ENCODE measurements around the gene BEGAIN. TPM values are rescaled to one million over a fixed set of nuclear protein-coding genes. Genes with fewer than 3 reads are reported as not detected.

The BEGAIN gene
- total RNA-seq, 1 donor from 2014 or later: under 0.01 TPM

DNA sequence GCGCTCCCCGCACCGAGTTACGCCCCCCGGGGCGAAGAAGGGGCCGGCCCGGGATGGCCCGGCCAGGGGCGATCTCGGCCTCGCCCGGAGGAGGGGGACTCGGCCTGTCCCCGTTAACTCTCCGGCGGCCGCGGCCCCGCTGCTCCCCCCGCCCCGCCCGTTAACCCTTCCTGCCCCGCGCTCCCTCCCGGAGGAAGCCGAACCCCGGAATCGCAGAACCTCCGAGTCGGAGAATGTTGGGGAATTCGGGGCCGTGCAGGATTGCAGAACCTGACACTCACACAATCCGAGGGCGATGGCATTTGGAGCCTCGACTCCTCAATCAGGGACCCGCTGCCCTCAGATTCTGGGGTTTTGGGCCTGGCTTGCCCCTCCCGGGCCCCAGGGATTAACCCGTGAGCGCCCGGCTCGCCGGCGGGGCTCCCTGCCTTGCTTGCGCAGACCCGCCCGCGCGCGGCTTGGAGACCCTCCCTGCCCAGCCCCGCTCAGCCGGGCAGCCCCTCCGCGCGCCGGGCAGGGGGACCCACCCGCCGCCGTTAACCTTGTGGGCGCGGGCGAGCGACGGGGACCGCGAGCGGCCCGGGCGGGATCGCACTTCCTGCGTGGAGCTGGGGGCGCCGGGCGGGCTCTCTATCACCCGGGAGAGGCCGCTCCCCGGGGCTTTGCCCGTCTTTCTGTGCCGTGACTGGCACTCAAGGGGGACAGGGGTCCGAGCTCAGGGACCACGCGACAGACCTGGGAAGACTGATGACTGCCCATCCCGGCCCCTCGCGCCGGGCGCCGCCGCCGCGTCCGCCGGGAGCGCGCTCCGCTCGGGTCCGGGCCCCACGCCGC is 18.8 kb downstream of the BEGAIN start:
- no peak for DNase-seq (ENCODE audit: low read depth in 2 of 2)

DNA sequence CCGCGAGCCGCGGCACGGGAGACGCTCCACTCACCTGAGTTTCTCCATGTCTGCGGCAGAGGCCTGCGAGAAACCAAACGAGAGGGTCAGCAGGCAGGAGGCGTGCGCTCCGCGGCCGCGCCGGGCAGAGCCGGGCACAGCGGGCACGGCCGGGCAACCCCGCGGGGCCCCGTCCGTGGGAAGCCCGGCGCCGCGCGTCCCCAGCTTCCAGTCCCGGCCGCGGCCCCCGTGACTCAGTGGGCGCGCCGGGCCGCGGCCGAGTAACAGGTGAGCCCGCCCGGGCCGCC is 19.4 kb downstream of the BEGAIN start:
- no peak for DNase-seq (ENCODE audit: low read depth in 2 of 2)

DNA sequence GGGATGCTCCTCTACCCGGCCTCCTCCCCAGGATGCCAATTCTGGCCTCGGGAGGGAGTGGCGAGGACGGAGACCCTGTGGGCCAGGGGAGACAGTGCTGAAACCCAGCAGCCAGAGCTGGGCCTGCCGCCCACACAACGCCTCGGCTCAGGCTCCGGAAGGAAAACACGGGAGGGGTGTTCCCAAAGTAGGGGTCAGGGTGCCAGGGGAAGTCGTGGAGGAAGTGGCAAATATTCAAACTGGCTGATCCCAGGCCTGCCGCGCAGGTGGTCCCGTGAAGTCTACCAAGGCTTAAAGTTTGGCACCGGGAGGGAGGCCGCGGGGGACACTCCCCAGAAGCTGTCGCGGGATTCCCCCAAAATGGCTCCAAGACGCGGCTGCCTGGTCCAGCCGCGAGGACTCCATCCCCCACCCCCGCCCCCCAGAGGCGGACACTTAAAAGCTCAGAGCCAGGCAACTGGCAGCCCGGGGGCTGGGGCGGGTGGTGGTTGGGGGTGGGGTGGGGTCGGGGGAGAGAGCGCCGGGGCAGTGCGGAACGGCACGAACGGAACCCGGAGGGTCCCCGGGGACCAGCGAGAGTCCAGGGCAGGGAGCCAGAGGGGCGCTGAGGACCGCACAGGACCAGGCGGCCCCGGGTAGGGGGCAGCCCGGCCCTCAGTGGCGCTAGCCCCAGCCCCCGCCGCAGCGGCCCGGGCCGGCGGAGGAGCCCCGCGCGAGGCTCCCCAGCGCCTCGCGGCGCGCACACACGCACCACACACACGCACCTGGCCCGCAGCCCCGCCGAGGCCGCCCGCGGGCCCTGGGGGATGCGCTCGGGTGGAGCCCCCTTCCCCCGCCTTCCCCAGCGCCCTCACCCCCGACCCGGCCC is 20.0 kb downstream of the BEGAIN start:
- no peak for DNase-seq (ENCODE audit: low read depth in 2 of 2)

DNA sequence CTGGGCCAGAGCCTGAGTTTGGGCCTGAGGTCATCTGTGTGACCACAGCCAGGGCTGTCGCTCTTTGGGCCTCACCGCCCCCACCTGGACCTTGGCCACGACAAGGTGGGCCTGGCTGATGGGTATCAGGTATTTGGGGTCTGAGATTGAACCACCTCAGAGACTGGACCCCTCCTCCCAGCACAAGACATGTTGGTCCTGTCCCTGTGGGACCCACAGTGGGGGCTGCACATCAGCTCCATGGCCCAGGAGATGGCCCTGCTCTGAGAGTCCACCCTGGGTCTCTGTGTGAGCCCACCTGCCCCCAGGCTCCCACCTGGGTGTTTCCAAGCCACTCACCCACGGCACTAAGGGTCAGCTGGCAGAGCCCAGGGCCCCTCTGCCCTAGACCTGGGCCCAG is 20.6 kb downstream of the BEGAIN start:
- DNase-seq (ENCODE audit: low read depth in 2 of 2): no peak

DNA sequence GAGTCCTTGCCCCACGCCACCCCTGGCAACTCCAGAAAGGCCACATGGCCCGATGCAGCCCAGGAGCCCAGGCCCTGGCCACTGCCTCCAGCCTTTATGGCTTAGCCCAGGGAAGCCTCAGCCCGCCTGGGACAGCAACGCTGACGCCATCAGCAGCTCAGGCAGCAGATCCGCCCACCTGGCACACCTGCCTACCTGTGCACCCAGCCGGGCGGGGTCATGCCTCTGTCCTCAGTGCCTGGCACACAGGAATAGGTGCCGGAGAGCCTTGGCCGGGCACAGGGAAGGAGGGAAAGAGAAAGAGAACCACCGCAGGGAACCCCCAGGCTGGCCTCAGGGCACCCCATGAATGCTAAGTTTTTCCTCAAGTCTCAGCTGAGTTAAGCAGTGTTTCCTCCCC is 21.1 kb downstream of the BEGAIN start:
- DNase-seq (ENCODE audit: low read depth in 2 of 2): no peak

DNA sequence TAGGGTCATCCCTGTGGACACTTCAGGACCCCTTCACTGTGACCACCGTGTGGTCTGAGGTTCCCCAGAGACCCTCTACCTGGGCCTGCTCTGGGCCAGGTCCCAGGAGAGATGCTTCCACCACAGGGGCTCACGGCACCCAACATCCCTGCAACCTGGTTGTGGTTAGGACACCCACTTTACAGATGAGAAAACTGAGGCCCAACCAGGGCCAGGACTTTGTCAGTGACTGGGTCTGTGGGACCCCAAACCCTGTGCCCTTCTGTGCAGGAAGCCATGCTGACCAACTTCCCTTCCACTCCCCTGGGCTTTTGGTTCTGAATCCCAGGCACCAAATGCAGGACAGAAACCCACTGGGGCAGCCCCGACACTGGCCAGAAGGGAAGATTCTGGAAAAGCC is 21.6 kb downstream of the BEGAIN start:
- DNase-seq (ENCODE audit: low read depth in 2 of 2): no peak

DNA sequence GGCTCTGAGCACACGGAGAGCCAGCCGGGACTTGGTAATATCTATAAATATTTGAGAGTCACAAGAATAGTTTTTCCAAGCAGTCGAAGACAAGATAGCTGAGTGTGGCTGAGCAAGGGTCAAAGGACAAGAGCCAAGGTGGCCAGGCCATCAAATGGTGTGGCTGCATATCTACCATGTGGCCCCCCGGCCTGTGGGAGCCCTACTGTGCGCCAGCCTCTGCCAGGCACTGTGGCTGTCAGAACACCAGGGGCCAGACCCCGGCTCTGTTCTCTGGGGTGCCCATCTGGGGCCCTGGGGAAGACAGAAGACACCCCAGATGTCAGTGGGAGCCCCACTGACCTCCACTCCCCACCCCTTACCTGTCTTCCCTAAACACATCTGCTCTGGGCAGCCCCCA is 22.7 kb downstream of the BEGAIN start:
- no peak for DNase-seq (ENCODE audit: low read depth in 2 of 2)

DNA sequence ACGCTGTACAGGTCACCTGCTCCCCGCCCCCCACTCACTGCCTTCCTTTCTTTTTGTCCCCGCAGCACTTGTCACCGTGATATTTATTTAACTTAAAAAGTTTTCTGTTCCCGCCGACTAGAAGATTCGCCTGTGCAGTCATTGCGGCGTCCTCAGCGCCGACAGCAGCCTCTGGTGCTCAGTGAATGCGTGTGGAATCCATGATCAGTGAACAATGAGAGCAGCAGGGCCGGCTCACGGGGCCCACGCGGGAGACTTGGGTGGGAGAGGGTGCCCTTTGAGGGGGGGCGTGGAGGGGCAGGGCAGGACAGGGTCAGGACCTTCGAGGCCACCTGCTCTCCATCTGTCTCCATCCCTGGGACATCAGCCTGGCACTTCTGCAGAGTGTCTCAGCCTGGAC is 24.5 kb downstream of the BEGAIN start:
- DNase-seq (ENCODE audit: low read depth in 2 of 2): no peak

DNA sequence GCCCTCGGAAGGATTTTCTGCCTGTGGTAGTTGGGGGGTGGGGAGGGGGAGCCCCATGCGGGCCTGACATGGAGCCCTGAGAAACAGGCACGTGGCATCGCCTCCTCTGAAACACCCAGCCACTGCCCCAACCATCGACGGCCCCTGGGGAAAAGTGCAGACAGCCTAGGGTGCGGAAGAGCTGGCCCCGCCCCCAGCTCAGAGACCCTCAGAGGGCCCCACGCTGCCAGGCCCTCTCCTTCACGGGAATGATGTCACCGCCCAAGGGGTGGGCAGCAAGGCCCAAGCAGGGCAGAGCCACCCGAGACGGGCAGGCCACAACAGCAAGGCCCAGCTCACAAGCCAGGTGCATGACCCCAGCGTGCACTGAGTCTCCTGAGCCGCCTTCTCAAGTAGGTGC is 26.2 kb downstream of the BEGAIN start:
- no peak for DNase-seq (ENCODE audit: low read depth in 2 of 2)

DNA sequence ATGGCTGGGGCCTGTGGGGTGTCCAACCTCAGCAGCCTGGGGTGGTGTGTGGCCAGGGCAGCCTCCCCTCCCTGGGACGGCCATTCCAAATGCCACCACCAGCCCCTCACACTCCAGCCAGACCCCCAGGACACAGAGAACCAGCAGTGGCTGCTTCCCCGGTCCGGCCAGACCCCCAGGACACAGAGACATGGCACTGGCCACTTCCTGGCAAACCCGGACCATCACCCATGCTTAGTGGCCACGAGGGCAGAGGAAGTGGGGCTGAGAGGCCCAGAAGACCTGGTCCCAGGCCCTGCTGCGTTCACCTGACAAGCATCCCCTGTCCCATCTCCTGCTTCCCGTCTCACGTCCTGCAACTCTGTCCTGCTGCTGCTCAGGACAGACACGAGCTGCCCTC is 26.7 kb downstream of the BEGAIN start:
- DNase-seq (ENCODE audit: low read depth in 2 of 2): no peak

DNA sequence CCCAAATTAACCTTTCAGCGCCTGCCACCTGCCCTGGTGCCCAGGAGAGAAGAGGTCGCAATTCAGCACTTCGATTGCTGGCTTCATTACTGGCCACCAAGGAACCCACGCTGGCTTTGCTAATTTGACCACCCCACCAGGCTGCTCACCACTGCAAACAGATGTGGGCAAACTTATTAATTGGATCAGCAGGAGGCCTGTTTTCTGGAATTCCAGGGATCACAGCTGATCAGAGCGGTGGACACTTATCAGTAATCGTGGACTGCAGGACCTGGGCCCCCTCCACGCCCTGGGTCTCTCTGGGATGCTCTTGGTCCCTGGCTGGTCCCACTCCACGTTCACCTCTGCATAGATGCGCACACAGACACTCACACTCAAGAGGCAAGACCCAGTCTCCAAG is 27.8 kb downstream of the BEGAIN start:
- DNase-seq (ENCODE audit: low read depth in 2 of 2): no peak

DNA sequence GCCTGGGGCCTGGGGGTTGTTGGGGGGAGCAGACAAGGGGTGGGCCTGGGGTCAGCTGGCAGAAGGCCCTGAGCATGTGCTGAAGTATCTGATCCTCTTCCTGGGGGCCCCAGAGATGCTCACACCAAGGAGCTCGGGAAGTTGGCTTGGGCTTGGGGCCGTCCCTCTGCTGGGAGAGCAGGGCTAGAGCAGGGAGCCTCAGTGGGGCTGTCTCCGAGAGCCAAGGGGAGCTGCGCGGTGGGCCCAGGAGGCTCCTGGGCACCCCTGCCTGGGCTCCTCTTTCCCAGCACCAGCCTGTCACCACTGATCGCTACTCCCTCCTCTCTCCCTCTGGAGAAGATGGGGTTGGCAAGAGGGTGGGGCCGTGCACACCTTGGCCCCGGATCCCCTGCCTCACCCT is 28.3 kb downstream of the BEGAIN start:
- DNase-seq (ENCODE audit: low read depth in 2 of 2): no peak

DNA sequence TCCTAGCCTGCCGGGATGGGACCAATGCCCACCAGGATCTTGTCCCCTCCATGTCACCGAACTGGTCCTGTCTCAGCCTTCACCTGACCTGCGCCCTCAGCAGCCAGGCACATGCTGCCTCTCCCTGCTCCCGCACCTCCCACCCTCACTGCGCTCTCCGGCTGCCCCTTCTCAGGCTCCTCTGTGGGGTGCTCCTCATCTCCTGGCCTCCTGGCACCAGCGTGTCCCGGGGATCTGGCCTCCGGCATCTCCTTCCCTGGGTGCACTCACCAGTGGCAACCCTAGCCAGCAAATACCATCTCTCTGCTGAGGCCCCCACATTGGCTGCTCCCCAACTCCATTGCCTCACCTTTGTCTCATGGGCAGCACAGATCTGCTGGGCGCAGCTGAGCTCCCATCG is 29.0 kb downstream of the BEGAIN start:
- no peak for DNase-seq (ENCODE audit: low read depth in 2 of 2)

DNA sequence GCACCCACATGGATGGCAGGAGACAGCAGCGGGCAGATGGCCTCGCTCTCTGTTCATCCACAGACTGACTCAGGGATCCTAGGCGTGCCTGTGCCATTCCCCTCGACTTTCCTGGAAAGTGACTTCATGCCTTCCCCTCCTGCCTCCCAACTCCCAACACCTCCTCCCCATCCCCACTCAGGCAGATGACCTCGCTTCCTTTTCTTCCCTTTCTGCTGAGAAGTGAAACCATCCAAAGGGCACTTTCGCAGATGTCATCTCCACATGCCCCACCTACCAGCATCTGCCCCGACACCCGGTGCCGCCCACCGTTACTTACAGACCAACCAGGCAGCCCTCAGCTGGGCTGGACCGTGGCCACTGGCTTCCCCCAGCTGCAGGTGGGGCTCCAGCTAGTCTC is 29.6 kb downstream of the BEGAIN start:
- DNase-seq (ENCODE audit: low read depth in 2 of 2): no peak

DNA sequence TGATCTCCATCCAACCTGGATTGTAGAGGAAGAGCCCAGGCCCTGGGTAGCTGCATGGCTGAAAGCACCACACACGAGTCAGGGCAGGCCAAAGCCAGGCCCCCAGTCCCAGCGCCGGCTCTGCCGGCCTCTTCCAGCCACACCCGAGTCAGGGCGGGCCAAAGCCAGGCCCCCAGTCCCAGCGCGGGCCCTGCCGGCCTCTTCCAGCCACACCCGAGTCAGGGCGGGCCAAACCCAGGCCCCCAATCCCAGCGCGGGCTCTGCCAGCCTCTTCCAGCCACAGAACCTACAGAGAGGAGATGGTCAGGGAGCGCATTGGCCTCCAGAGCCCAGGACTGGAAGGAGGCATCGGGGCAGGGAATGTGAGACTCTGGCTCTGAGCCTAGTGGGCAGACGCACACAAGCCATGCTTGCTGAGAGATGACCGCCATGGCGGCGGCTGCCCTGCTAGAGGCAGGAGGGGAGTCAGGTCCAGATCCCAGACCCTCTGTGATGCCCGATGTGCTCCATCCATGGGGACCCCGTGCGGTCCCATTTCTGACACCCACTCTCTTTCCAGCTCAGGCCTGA is 30.2 kb downstream of the BEGAIN start:
- DNase-seq (ENCODE audit: low read depth in 2 of 2): no peak

DNA sequence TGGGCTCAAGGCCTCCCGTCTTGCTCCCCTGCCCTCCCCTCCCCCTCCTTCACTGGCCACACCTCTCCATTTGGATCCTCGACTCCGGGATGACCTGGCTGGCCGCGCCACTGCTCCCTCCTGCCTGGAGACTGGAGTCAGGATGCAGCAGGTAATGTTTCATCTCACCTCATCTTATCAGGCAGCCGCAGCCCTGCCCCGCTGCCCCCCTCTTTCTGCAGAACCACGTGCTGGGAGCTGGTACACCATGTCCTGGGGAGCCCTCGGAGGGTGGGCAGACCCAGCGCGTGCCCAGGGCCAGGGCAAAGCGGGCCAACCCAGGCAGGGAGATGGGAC is 31.1 kb downstream of the BEGAIN start:
- DNase-seq (ENCODE audit: low read depth in 2 of 2): no peak

DNA sequence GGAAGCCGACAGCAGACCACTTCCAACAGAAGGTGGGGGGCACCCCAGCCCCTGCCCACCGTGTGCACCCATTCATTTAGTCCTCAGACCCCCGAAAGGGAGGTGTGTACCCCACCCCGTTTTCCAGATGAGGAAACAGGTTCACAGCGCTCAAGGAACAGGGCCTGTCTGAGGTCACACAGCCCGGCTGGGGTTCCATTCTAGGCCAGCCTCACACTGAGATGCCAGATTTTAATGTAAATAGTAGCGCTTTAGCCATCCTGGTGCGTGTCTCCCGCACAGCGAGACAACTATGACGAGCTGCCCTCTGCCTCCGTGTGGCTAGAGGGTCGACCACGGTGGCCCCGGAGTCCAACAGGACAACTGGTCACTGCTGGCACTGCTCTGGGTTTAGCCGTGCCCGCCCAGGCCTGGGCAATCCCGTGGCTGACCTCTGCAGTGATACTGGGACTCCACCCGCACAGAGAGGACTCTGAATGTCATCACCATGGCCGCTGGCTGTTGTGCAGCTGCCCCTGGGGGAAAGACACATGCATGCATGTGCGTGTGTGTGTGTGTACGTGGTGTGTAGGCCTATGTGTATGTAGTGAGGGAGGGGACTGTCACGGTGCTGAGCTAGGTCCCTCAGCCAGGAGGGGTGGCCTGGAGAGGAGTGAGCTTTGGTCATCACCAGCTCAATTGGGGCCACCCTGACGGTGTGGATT is 31.6 kb downstream of the BEGAIN start:
- DNase-seq (ENCODE audit: low read depth in 2 of 2): no peak

DNA sequence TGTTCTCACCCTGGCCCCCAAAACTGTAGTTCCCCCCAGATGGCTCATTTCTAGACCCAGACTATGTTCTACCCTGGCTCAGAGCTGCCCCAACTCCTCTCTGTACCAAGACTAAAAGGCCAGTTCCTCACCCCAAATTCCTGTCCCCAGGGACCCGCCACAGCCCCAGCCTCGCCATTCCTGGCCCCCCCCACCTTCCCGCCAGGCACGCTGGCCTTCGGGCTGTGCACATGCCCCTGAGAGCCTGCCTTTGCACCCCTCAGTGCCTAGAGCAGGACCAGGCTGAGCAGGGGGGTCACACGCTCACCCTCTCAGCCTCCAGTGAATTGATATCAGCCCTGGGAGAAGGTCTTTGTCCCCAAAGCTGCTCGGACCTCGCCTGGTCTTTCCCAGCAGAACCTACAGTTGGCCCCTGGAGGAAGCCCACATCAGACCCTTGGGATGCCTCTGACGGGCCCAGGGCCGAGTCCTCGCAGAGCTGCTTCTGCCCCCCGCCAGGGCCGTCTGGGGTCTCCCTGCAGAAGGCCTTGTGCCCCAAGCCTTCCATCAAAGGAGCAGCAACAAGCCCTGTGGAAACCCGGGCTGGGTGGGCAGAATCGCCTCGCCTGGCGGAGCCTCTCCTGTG is 32.4 kb downstream of the BEGAIN start:
- no peak for DNase-seq (ENCODE audit: low read depth in 2 of 2)

DNA sequence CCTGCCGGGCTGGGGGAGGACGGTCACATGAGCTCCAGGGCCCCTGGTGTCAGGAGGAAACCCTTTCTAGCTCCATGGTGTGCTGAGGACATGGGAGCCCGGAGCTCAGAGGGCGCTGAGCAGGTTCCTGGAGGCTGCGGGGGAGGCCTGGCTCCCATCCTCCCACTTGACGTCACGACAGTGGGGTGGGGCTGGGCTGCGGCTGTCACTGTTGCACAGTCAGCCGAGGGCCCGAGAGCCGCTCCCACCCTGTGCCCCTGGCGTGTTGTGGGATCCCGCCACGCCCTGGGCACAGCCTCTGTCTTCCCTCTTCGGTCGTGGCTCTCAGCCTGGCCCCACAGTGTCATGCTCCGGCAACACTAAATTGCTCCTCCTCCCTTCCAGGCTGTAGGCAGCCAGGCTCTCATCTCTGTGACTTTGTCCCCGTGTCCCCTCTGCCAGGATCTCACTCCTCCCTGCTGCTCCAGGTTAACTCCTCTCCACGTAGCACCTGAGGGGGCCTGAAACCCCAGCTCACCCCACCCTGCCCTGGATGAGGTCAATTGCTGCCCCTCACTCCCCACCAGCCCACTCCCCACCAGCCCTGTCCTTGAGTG is 33.0 kb downstream of the BEGAIN start:
- no peak for DNase-seq (ENCODE audit: low read depth in 2 of 2)

DNA sequence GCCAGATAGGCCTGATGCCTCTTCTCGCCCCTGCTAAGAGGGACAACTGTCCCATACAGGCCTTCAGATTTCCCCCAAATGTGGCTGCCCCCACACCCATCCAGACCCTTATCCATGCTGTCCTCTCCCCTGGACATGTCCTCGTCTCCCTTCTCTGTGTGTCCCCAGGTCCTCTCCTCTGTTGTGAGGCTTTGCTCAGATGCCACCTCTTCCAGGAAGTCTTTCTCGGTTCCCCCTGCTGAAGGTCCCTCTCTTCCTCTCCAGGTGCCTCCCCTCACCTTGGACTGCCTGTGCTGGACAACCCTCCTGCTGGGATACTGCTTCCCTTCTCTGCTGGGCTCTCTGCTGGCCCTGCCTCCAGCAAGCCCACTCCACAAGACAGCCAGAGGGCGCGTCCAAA is 33.7 kb downstream of the BEGAIN start:
- DNase-seq (ENCODE audit: low read depth in 2 of 2): no peak

DNA sequence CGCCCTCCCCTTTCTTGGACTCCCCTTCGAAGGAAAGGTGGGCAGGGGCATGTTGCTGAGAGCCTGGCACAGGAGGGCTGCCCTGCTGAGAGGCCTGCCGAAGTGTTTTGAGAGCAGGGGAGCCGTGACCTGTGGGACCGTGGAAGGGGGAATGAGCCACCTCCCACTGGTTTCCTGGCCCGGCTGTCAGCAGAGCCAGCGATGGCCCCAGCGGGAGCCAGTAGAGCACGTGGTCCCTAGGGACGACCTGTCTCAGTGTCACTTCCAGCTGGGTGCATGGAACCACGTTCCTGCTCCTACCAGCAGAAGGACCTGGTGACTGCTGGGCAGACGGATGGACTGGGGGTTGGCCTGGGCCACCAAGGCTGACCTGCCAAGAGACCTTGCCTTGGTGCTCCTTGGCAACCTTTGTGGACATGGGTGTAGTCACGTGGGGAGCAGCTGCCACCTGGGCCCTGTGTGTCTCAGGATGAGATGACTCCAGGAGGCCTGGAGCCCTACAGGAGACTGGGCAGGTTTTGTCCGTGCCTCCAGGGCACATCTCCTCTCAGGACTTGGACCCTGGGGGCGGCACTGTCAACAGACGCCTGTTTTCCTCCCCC is 34.6 kb downstream of the BEGAIN start:
- DNase-seq (ENCODE audit: low read depth in 2 of 2): no peak

All from dermis microvascular lymphatic vessel endothelial cell (primary cell).